ENCODE data around the gene BTF3L4.
"Not testable (repeated sequence)": the region's sequence is repeated elsewhere in the genome, so short reads cannot be mapped to it uniquely, and the experiment has no call there.

DNA sequence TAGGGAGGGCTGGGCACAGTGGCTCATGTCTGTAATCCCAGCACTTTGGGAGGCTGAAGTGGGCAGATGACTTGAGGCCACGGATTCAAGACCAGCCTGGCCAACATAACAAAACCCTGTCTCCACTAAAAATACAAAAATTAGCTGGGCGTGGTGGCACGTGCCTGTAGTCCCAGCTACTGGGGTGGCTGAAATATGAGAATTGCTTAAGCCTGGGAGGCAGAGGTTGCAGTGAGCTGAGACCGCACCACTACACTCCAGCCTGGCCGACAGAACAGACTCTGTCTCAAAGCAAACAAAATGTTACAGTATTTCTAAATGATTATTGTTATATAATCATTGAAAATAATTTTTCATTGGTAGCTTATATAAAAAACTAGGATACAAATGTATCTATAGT lies 27.3 kb upstream of the BTF3L4 start:
- TF ChIP-seq, protein P1, sequence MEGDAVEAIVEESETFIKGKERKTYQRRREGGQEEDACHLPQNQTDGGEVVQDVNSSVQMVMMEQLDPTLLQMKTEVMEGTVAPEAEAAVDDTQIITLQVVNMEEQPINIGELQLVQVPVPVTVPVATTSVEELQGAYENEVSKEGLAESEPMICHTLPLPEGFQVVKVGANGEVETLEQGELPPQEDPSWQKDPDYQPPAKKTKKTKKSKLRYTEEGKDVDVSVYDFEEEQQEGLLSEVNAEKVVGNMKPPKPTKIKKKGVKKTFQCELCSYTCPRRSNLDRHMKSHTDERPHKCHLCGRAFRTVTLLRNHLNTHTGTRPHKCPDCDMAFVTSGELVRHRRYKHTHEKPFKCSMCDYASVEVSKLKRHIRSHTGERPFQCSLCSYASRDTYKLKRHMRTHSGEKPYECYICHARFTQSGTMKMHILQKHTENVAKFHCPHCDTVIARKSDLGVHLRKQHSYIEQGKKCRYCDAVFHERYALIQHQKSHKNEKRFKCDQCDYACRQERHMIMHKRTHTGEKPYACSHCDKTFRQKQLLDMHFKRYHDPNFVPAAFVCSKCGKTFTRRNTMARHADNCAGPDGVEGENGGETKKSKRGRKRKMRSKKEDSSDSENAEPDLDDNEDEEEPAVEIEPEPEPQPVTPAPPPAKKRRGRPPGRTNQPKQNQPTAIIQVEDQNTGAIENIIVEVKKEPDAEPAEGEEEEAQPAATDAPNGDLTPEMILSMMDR (IDR thresholded peaks at IDR 0.05) = not testable (repeated sequence)
- TF ChIP-seq EZH2, EZH2phosphoT487 (IDR thresholded peaks at IDR 0.05): not testable (repeated sequence)

Data from neural progenitor cell (in vitro differentiated cells).